Heart left ventricle (tissue), 16 donors: Measurements from ENCODE around the gene SLFN5. TPM values are rescaled to one million over a fixed set of nuclear protein-coding genes. Genes with fewer than 3 reads are reported as not detected.
A peak's percentile ranks its signal among the peaks of the same experiment; 100 is the strongest.
"Not testable (repeated sequence)": the region's sequence is repeated elsewhere in the genome, so short reads cannot be mapped to it uniquely, and the experiment has no call there.

Source experiments
- ATAC-seq, 4 donors: fragments of 200-7000 bp; cut with Tn5 transposase; one replicate each; pipeline ENCODE4 v1.9.1; 2020 to 2022; ENCODE audit warnings: moderate library complexity in 4 of 4, mild to moderate bottlenecking in 3 of 4, moderate number of reproducible peaks in 1 of 4
- DNase-seq, 5 donors: peaks; one replicate each; pipeline ENCODE4 v3.0.0-alpha.2; 2020
- H3K27ac ChIP-seq, 12 donors: fragments of 200-600 bp; sonication (generic) in 4 of 12; one replicate each; pipeline versions ENCODE4 v1.5.0 to v1.8.0; 2016 to 2022; ENCODE audit warnings: mild to moderate bottlenecking in 2 of 12
- H3K27me3 ChIP-seq, 9 donors: fragments of 200-600 bp; sonication (generic) in 2 of 9; one replicate each; pipeline versions ENCODE4 v1.5.1 to v1.8.0; 2016 to 2022; ENCODE audit warnings: mild to moderate bottlenecking in 3 of 9
- H3K36me3 ChIP-seq, 9 donors: fragments of 200-600 bp; sonication (generic) in 2 of 9; one replicate each; pipeline versions ENCODE4 v1.5.0 to v1.8.0; 2018 to 2022; ENCODE audit warnings: mild to moderate bottlenecking in 2 of 9
- H3K4me1 ChIP-seq, 12 donors: fragments of 200-600 bp; sonication (generic) in 4 of 12; one replicate each; pipeline versions ENCODE4 v1.5.0 to v1.8.0; 2016 to 2022; ENCODE audit warnings: mild to moderate bottlenecking in 3 of 12
- H3K4me3 ChIP-seq, 12 donors: fragments of 200-600 bp; sonication (generic) in 4 of 12; one replicate each; pipeline versions ENCODE4 v1.5.0 to v1.8.0; 2017 to 2022; ENCODE audit warnings: mild to moderate bottlenecking in 9 of 12, moderate library complexity in 4 of 12
- H3K9me3 ChIP-seq, 12 donors: fragments of 200-600 bp; sonication (generic) in 4 of 12; one replicate each; pipeline versions ENCODE4 v1.5.0 to v1.8.0; 2016 to 2022; ENCODE audit warnings: mild to moderate bottlenecking in 1 of 12
- CTCF ChIP-seq, 12 donors: fragments of 200-600 bp; sonication (generic) in 4 of 12; IDR thresholded peaks; one replicate each; pipeline versions ENCODE4 v1.5.0 to v1.8.0; 2018 to 2022; ENCODE audit warnings: antibody characterized with exemption in 12 of 12, mild to moderate bottlenecking in 5 of 12
- POLR2A ChIP-seq, 2 donors: fragments of 450-650 bp; IDR thresholded peaks; one replicate each; pipeline ENCODE4 v1.6.1; 2017; ENCODE audit warnings: antibody characterized with exemption in 2 of 2, mild to moderate bottlenecking in 2 of 2, moderate library complexity in 2 of 2
- WGBS, 4 donors: extraction: QIAGEN DNeasy Blood & Tissue Kit in 2 of 4; methylation state at CpG; one replicate each; pipeline versions ENCODE4 v1.1.5 to v1.1.7; 2013 to 2018; 5-methylcytosine and 5-hydroxymethylcytosine counted together
- intact Hi-C, 10 donors: fragments of 100-400 bp; cut with DNase I; formaldehyde crosslinking; loops; one replicate each; pipeline versions ENCODE4 v1.11.1 to v1.14.2; 2022
- long read RNA-seq, 3 donors: library from polyadenylated mRNA; unstranded; transcript quantifications; one replicate each; pipeline ENCODE4 v2.0.0, GENCODE V29; 2020 to 2021
- polyA plus RNA-seq, 2 donors: library from polyadenylated mRNA; stranded (reverse); fragments of 200-250 nt; gene quantifications; one replicate each; pipeline ENCODE4 v1.2.3, GENCODE V29; 2013
- total RNA-seq, 9 donors: library from RNA; depleted of rRNA in 2 of 9; stranded (reverse); fragments of >200 nt in 2 of 9; fragmentation: NEBNext Ultra II Directional in 3 of 9; extraction: Animal tissue kit (Norgen Biotek cat#: 25700) in 3 of 9; gene quantifications; one replicate each; pipeline versions ENCODE4 v1.1.0 to v1.2.4, GENCODE V29; 2016 to 2023
- donor health status: ischemic (EF 13 %, LVEDD 7.1; RV severe dilation, severe dysfunction).
- donor health status: healthy with polysubstance abuse.
- donor health status: DM: no; HTN: yes; CAD: no.
- donor health status: DM: no; HTN: no; CAD: no.
- donor health status: ischemic (EF 25% LVEDD 6.9; RV normal size, moderate dysfunction).
- donor health status: ischemic (EF 25% LVEDD 5.7; RV mildly dilated, moderate dysfunction).
- donor health status: healthy.
- donor health status: DM: yes; HTN: yes; CAD: no.
- donor health status: ischemic (EF 35%, LVEDD 5.7; RV mildly dilated, moderate dysfunction).
- donor health status: nonischemic (EF 11% LVEDD 7.7; RV severe dilation, severe dysfunction).
- donor health status: DM: yes; HTN: yes; CAD: no.
- donor health status: PGD.
- donor health status: ischemic (EF 29% LVEDD 5.4; RV normal size, mild dysfunction).
- donor health status: nonischemic (EF 23%, LVEDD 6.1; RV moderate dilation, normal function).

SLFN5 gene
- total RNA-seq (10 to 100 TPM; 12.4 to 41.4 (median 15.0) TPM), polyA plus RNA-seq (1 to 10 TPM; 3.0 to 3.8 TPM)
- long read RNA-seq, donor 1, full-length matches to known transcripts, result 4 of 6 reads
- long read RNA-seq, donor 1, partial matches to known transcripts, result 1 of 6 reads
- long read RNA-seq, donor 1, other reads (novel, unspliced or antisense), result 1 of 6 reads
- long read RNA-seq, donor 2, full-length matches to known transcripts, result 27 of 44 reads
- long read RNA-seq, donor 2, partial matches to known transcripts, result 14 of 44 reads
- long read RNA-seq, donor 2, other reads (novel, unspliced or antisense), result 3 of 44 reads
- long read RNA-seq, donor 3, full-length matches to known transcripts, result 5 of 9 reads
- long read RNA-seq, donor 3, partial matches to known transcripts, result 1 of 9 reads
- long read RNA-seq, donor 3, other reads (novel, unspliced or antisense), result 3 of 9 reads

GRCh38 chr17:35242805-35243560 lies at the start of gene SLFN5:
Gene SLFN5, plus strand, starts transcription at chr17:35243072. Its CDS starts 15,619 bp downstream, at chr17:35258691.
- H3K27me3 ChIP-seq, result no peaks in the 10 kb centered on the region
- H3K4me1 ChIP-seq, result peaks cover 0 to 51% (median 19%) of the 10 kb centered on the region in 12 donors
- H3K9me3 ChIP-seq, result no peaks in the 10 kb centered on the region
- no peak for TF ChIP-seq CTCF (IDR thresholded peaks at IDR 0.05)
- peak in 1 of 2 donors; percentile 93 for TF ChIP-seq POLR2A (IDR thresholded peaks at IDR 0.05)
- peaks cover 0 to 16% (median 0%) of the 10 kb centered on the region in 9 donors for H3K36me3 ChIP-seq
- peak within 1 kb of the TSS; percentile 84 to 97 (median 94) for H3K27ac ChIP-seq
- ATAC-seq (peak; percentile 96 to 98 (median 97)), DNase-seq (peak; percentile 94 to 96 (median 94))
- WGBS, 4 donors, result 0 to 1% (median 0%) methylated on average over 31 to 44 of the region's 44 CpGs
- peak within 1 kb of the TSS; percentile 50 to 95 (median 74) for H3K4me3 ChIP-seq
- intact Hi-C loops, result loop anchor here in 7 of 10 donors (1.0 to 10.0 kb wide), 10 partner anchors 68 to 294 kb away; partner anchors contain the start of genes NLE1 (in 3 of the 7), SLFN12L (in 3 of the 7), CCT6B (in 2 of the 7) and ZNF830 (in 2 of the 7)

GRCh38 chr17:35194001-35194400 lies 48.9 kb upstream of the SLFN5 start, which contains the start of gene SLC35G3:
Gene SLC35G3, minus strand, starts transcription at chr17:35194393. Its CDS starts 86 bp downstream, at chr17:35194307.
- H3K27me3 ChIP-seq, intact Hi-C loops, H3K27ac ChIP-seq, H3K4me3 ChIP-seq, H3K36me3 ChIP-seq, H3K4me1 ChIP-seq, H3K9me3 ChIP-seq, DNase-seq: not testable (repeated sequence)
- 93 to 97% (median 94%) methylated on average over 10 to 12 of the region's 12 CpGs for WGBS, 4 donors
- ATAC-seq, result peak in 1 of 4 donors; percentile 44

GRCh38 chr17:35195062-35195461 lies 47.8 kb upstream of the SLFN5 start:
- DNase-seq, H3K27ac ChIP-seq, H3K36me3 ChIP-seq, ATAC-seq, H3K27me3 ChIP-seq, H3K4me3 ChIP-seq, H3K9me3 ChIP-seq, intact Hi-C loops, H3K4me1 ChIP-seq: not testable (repeated sequence)
- whole genome bisulfite sequencing, 4 donors, result 87 to 97% (median 93%) methylated on average over 13 to 31 of the region's 31 CpGs

GRCh38 chr17:35202582-35202981 lies 40.3 kb upstream of the SLFN5 start:
- ATAC-seq, H3K9me3 ChIP-seq, H3K4me1 ChIP-seq, H3K36me3 ChIP-seq, H3K27me3 ChIP-seq, H3K27ac ChIP-seq, H3K4me3 ChIP-seq, DNase-seq, intact Hi-C loops: not testable (repeated sequence)
- WGBS, 4 donors, result 75 to 86% (median 81%) methylated on average over 1 to 2 of the region's 2 CpGs; no CpG with 5 or more reads in 1 of the 4 donors

- WGBS, 4 donors, result 90 to 94% (median 93%) methylated on average over 7 of the region's 7 CpGs
- no peak for DNase-seq
- Histone ChIP-seq H3K36me3 (no peaks in the 10 kb centered on the region), H3K27me3 (peaks cover 0 to 6% (median 0%) of the 10 kb centered on the region in 9 donors), H3K9me3 (no peaks in the 10 kb centered on the region), H3K4me3 (no peak overlapping the region), H3K4me1 (peaks cover 0 to 29% (median 6%) of the 10 kb centered on the region in 12 donors), H3K27ac (no peak overlapping the region)
- no peak for ATAC-seq
- TF ChIP-seq POLR2A (IDR thresholded peaks at IDR 0.05) (no peak), CTCF (IDR thresholded peaks at IDR 0.05) (no peak)
- intact Hi-C loops, result loop anchor here in 1 of 10 donors (10.0 kb wide), 1 partner anchor 56 kb away; no protein-coding TSS in a partner anchor
Measured at GRCh38 chr17:35210741-35211140, 32.1 kb upstream of the SLFN5 start.
